HG03457 (cell line): ENCODE results near the gene DPCD.
"Not testable (repeated sequence)": the region's sequence is repeated elsewhere in the genome, so short reads cannot be mapped to it uniquely, and the experiment has no call there.

Experiments
- ATAC-seq: cut with Tn5 transposase; IDR thresholded peaks from one replicate; pipeline ENCODE4 v1.9.1; 2021; ENCODE audit warnings: moderate number of reproducible peaks; ENCODE audit not compliant: unreplicated experiment

The DPCD gene

DNA sequence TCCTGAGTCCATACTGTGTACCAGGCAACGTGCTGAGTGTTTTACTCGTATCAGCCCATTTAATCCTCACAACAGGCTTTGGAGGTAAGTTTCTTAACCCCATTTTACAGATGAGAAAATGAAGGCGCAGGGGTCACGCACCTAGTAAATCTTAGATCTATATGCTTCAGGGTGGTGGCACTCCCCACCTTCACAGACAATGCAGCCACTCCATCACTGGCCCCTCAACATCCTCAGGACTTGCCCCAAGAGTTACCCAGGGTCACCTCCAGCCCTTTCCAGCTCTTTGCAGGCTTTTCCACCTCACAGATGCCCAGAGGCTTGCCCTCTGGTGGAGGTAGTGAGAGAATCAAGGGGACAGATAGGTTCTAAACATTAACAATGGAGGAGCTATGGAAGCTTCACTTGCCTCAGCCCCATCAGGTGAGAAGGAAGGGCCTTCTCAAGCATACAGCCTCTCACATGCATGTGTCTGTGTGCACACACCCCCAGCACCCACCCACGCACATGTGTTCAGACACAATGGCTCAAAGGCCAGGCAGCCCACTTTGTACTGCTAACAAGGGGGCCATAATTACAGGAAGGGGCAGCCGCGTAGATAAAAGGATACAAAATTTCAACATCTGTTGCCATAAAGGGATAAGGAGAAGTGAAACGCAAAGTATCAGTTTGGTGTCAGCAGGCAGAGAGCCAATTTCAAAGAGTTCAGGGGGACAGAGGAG is 29.1 kb downstream of the DPCD start:
- no peak for ATAC-seq

DNA sequence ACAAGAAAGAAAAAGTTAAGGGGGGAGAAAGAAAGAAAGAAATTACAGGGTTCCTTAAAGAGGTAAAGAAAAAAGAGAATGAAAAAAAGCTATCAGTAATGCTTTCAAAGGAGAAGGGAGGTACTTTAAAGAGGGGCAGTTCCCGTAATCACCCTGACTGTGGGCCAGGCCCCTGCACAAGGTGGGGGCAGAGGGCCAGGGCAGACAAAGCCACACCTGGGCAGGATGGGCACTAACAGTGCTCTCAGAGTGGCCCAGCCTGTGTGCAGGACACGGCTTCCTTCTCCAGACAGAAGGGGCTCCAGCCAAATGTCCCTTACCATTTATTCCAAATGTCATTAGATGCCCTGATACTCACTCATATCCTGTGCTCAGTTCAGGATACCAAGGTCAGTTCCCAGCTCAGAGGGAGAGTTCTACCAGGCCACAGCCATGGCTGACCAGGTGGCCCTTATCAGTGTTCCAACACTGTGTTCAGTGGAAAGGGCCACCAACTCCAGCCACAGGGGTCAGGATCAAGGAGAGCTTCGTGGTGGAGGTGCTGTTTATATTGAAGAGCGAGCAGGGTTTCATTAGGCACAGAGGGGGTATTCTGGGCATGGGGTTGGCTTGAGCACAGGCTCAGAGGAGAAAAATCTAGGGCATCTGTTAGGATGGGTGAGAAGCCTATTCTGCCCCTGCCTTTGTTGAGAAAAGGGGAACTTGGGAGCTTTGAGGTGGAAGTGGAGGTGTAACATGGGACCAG is 29.9 kb downstream of the DPCD start:
- ATAC-seq = no peak

DNA sequence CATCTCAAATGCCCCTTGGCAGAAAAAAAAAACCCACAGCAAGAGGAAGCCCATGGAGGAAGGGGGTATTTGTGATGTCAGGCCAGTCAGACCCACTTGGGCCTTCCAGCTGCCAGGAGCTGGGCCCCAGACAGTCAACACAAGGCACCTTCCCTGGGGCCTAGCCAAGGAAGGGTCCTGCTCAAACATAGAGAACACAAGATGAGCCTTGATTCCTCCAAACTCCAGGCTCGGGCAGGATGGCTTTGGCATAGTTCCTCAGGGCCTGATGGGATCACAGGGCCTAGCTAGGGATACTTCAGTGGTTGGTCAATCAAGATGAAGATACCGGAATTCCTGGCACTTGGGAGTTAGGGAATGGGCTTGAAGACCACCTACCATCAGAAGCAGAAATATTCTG is 30.8 kb downstream of the DPCD start:
- ATAC-seq = no peak

DNA sequence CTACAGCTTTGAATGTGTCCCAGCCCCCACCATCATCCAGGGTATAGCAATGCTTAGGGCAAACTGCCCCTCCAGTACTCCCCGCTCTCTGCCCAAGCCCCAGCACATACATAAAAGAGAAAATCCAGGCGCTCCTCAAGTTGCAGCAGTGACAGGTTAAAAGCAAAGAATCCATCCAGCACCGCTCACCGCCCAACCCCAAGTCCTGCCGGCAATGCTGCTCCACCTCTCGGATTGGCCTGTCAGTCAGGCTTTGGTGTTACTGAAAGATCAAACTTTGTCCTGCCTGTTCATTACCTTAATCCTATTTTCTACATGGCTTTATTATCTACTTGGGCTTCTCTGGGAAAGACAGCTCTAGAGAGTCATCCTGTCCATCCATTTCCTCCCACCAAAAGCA is 31.9 kb downstream of the DPCD start:
- ATAC-seq = no peak

DNA sequence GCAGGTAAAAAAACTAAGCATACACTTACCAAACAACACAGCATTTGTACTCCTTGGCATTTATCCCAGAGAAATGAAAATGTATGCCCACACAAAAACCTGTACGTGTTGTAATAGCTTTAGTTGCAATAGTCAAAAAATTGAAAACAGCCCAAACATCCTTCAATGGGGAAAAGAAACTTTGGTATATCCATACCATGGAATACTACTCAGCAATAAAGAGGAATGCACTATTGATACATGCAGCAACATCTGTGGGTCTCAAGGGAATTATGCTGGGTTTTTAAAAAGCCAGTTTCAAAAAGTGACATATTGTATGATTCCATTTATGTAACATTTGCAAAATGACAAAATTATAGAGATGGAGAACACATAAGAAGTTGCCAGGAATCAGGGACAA is 35.4 kb downstream of the DPCD start:
- no peak for ATAC-seq

DNA sequence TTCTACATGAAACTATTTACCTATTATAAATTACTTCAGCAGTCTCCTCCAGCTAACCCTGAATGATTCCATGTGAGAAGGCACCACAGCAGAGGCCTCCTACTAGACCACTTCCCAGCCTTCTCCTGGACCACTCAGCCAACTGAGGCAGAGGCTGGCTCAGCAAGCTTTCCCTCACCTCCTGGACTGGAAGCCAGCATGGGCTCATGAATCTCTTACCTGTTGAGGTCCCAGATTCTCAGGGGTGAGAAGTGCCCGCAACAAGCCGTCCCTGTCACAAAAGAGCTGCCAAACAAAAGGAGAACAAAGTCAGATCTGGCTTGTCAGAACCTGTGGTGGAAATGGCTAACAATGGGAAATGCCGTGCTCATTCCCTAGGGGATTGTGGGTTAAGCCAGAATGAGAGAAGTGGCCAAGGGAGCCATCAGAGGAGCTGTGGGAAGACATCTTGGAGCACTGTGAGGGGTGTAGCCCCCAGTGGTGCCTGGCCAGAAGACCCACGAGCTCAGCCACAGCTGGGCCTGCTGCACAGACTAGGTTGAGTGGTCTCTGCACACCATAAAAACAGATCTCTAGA is 36.5 kb downstream of the DPCD start:
- ATAC-seq = no peak

DNA sequence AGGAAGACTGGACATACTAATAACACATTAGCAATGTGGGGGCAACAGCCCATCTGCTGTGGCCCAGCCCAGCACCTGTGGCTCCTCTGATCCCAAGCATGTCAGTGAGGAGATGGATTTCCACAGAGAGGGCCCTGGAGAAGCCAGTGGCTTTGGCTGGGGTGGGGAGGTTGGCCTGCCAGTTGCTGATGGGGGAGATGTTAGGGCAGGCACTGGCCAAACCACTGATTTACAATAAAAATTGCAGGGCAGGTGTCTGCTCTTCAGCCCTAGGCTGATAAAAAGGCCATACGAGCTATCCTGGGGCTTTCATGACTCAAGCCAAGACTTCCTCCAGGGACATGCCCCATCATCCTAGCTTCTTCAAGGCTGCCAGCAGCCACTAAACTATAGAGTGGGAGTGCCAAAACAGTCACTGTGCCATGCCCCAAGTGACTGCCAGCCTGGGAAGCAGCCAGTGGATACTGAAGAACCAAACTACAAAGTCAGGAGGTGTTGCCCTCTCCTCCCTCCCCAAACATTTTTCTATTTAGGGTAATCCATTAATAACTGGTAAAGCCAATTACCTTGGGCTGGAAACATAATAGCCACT is 37.8 kb downstream of the DPCD start:
- ATAC-seq = no peak

DNA sequence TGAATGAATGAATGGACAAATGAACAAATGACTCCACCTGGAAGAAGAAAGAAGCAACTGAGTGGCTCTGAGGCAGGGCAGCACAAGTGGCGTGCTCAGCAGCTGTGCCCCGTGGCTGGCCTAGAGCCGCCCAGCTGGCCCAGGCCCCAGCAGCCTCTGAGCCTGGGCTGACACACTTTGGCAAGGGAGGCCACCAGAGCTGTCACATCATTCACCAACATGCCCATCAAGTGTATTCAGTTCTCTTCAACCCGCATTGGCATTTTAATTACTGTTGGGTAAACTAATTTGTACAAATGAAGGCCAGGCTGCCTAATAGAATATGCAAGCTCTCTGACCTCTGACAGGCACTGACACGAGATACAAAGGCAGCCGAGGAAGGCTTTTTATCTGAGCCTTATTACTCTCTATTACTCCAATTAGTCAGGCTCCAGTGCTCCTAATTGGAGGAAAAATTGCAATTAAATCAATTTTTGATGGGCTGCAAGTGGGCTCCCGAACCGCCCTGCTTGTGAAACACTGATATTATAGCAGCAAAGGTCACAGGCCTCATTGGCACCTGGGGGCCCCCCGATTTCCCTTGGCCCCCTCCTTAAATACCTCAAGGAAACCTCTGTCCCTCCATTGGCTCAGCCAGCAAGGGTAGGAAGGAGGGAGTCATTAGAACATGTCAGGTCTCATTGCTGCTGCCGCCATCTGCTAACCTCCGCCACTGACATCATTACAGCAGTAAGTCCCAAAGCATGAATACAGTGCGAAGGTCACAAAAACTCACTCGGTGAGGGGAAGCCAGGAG is 41.9 kb downstream of the DPCD start:
- no peak for ATAC-seq

DNA sequence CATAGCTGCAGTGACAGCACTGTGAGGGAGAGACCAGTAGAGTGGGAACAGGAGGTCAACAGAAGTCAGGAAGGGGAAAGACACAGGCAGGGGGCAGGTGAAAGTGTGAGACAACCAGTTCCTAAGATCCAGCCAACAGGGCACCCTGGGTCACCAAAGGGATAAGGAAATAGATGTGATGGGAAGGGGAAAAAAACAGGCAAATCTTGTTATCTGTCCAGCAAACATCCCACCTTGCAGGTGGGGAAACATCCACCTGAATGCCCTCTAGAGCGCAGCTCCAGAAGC is 42.5 kb downstream of the DPCD start:
- no peak for ATAC-seq

DNA sequence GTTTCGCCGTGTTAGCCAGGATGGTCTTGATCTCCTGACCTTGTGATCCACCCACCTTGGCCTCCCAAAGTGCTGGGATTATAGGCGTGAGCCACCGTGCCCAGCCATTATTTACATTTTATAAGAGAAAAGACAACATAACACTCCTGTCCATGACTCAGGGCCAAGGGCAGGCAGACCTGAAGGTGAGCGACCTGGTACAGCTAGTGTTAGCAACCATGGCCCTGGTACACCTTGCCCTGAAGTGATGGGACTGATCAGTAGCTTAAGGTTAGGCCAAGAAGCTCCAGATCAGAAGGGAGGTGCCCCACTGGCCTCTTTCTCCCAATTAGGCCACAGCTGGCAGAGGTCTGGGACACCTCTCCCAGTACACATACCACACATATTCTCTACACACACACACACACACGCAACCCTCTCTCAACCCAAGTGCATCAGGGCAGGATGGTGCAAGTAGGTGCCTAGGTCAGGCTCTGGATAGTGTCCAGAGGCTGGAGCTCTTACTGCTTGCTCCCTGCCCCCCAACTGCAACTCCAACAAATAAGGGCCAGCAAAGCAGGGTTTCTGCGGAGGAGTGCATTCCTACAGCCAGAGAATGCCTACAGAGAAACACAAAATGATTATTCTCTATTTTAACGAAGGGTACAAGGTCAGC is 43.8 kb downstream of the DPCD start:
- no peak for ATAC-seq

DNA sequence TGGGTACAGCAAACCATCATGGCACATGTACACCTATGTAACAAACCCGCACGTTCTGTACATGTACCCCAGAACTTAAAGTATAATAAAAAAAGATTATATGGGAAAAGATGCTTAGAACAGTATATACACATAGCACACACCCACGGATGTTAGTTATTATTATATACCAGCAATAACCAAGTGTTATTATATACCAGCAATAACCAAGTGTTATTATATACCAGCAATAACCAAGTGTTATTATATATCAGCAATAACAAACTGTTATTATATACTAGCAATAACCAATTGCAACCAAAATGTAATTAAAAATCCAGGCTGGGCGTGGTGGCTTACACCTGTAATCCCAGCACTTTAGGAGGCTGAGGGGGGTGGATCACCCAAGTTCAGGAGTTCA is 45.4 kb downstream of the DPCD start:
- ATAC-seq = not testable (repeated sequence)

DNA sequence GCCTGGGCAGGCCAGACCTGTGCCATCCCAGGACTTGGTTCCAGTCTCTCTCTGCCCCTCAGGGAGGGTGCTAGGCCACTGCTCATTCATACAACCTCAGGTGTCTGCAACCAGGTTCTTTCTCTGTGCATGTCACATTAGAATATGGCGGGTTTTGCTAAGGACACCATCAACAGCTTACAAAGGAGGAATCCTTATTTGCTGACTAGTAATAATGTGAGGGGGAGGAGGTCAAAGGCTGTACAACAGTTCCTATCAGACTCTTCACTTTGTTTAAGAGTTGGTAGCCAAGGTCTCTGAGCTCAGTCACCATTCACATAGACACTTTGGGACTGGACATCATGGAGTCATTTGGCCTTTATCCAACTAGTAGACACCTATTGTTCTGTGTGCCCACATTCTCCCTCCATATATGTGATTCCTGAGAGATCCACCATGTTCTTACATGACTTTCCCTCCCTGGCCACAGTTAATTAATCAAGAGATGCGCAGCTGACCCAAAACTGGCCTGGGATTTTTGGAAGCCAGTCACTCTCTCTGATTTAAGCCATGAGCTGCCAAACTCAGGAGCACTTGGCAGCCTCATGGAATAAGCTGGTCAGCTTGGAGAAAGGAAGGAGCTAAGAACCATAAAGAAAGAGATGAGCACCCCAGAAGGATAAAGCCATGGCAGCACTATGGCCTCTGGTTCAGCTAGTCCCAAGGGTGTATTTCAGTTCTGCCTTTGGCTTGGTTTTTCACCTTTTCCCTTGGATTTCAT is 51.2 kb downstream of the DPCD start:
- no peak for ATAC-seq

DNA sequence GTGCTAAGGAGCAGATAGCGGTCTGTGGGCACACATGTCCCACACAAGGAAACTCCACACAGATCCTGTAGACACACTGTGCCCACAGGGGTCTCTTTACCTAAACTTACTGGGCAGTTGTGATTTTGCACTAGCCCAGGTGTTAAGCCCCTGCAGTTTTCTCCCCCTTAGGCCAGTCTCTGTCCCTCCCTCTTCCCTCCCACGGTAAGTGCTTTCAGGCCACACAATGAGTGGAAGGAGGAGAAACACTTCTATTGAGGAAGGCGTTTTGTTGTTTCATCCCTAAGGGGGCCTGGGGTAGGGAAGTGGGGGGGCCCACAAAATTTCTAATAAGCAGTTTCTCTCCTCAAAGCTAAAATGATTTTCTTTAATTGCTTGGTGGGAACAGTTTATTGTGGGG is 55.4 kb downstream of the DPCD start:
- ATAC-seq = no peak

DNA sequence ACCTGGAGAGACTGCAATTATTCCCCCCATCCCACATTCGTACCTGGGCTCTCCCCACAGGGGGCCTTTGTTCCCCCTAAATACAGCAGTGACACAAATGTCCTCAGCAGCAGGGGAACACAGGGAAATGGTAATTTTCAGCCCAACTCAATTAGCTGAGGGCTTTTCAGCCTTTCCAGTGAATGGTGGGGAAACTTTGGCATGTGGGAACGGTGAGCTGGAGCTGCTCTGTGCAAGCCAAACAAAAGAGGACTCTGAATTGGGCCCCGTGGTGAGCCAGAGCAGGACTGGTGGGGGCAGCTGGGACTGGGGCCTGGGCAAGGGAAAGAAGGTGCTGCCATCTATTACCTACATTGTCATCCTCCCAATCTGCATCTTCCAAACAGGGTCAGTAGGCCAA is 55.9 kb downstream of the DPCD start:
- no peak for ATAC-seq

DNA sequence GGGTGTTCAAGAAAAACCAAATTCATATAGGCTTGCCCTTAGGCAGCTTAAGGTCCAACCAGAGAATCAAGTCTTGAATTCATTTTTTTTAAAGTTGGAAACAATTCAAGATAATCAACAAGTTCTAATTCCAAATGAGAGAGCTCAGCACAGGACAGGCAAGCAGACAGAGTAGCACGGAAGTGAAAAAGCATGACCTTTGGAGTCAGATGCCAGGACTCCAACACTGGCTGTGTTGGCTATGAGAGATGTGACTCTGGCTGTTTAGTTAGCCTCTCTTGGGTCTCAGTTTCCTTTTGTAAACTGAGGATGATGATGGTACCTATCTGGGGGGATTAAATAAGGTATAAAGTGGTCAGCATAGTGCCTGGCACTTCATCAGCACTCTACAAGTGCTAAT is 57.5 kb downstream of the DPCD start:
- ATAC-seq = no peak

DNA sequence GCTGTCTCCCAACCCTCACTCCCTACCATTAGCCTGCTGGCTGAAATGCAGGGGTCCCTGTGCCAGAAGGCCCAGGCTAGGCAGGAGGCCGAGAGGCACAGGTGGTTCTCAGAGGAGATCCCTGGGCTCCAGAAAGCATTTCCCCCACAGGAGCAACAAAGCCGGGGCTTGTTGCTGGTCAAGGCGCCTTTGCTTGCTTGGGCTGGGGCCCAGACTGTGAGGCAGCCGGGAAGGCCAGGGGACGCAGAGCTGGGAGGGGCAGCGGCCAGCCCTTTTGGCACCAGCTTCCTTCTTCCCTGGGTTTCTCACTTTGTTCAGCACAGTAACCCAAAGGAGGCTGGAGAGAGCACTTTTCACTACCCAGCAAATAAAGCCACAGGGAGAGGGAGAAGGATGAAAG is 58.2 kb downstream of the DPCD start:
- ATAC-seq = no peak

DNA sequence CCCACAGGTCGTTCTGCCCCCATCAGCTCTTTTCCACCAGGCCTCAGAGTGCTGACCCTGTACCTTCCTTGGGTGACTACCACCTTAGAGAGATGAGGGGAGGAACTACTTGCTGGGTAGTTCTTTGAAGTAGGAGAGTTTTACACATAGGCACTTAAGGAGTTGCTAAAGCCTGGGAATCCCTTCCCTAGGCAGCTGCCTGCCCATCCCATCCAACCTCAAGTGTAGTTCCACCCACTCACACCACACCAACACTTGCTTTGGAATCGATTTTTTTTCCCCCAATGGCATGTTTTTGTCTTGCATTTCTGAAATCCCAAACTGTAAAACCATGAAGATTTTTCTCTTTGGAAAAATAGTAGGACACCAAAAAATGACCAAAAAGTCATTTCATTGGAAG is 59.1 kb downstream of the DPCD start:
- ATAC-seq = no peak

DNA sequence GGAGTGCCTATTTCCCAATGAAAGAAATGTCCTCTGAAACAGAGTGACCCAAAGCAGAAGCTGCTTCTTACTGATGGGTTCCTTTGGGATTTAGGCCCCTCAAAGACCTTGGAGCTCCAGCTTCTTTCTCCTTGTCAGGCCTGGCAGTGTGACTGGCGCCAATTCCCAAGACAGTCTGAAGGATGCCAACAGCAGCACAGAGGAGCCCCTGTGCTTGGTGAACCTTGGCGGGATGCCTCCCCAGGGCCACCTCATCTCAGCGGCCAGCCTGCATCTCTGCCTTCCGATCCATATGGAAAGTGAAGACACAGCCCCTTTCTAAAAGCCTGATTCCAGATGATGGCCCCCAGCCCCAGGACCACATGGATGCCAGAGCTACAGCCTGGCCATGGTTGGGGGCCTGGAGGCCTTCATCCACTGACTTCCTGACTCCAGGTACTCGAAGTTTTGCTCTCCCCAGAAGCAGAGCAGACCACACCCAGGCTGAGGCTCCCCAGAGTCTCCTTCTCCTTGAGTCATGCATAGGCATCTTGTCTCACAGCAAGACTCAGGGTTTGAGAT is 61.5 kb downstream of the DPCD start:
- ATAC-seq = no peak

DNA sequence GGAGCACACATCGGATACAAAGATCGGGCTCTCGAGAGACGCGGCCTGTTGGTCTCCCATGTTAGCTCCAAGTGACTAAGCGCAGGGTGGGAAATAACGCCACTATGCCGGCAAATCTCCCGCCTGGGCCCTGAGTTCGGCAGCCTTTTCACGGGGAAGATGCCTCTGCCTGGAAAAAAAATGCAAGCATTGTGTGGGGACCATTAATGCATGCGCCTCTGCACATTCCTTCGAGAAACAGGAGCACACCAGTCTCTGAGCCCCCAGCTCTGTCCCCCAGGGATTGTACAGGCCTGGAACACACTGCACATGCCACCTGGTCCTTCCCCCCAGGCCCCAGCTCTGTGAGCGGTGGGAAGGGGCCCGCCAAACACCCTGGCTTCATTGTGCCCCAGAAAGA is 62.7 kb downstream of the DPCD start:
- ATAC-seq = no peak

DNA sequence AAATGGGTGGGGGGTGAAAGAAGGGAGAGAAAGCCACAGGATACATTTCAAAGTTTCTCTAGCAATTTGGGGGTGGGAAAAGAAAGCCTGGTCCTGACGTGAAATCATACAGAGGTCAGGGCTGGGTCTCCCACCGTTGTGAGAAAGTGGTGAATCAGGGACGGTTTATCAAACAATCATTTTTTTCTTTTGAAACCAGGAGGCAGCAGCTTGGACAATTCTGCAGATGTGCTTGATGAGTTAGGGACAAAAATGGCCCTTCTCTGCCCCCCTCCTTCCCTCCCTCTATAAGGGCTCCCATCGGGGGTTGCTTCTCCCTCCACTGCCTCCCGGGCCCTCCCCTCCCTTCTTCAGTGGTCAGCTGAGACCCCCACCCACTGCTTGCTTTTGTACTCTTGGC is 63.2 kb downstream of the DPCD start:
- no peak for ATAC-seq
